HEK293T (cell line): Measurements from ENCODE around the gene GLYATL1B.

Source experiments
- ARNT ChIP-seq: fragments of 450-650 bp; IDR thresholded peaks from 2 replicates; pipeline ENCODE4 v1.6.1; 2017; ENCODE audit warnings: mild to moderate bottlenecking
- BHLHE40 ChIP-seq: fragments of 450-650 bp; IDR thresholded peaks from 2 replicates; pipeline ENCODE4 v1.6.1; 2016; ENCODE audit warnings: mild to moderate bottlenecking, moderate library complexity, borderline replicate concordance
- CTBP1 ChIP-seq: fragments of 450-650 bp; IDR thresholded peaks from 2 replicates; pipeline ENCODE4 v1.6.1; 2016; ENCODE audit warnings: borderline replicate concordance
- ELF4 ChIP-seq: fragments of 450-650 bp; IDR thresholded peaks from 2 replicates; pipeline ENCODE4 v1.6.1; 2017; ENCODE audit warnings: antibody characterized with exemption
- FOXA1 ChIP-seq: fragments of 450-650 bp; IDR thresholded peaks from 2 replicates; pipeline ENCODE4 v1.6.1; 2016; ENCODE audit warnings: mild to moderate bottlenecking
- FOXK2 ChIP-seq: fragments of 450-650 bp; IDR thresholded peaks from 2 replicates; pipeline ENCODE4 v1.6.1; 2016; ENCODE audit warnings: mild to moderate bottlenecking
- FOXM1 ChIP-seq: fragments of 450-650 bp; IDR thresholded peaks from 2 replicates; pipeline ENCODE4 v1.6.1; 2017; ENCODE audit warnings: mild to moderate bottlenecking, borderline replicate concordance
- HDGF ChIP-seq: fragments of 450-650 bp; IDR thresholded peaks from 2 replicates; pipeline ENCODE4 v1.6.1; 2017; ENCODE audit warnings: antibody characterized with exemption, borderline replicate concordance
- NFRKB ChIP-seq: fragments of 450-650 bp; IDR thresholded peaks from 2 replicates; pipeline ENCODE4 v1.6.1; 2016; ENCODE audit warnings: mild to moderate bottlenecking, moderate library complexity
- SP1 ChIP-seq: fragments of 450-650 bp; IDR thresholded peaks from 2 replicates; pipeline ENCODE4 v1.6.1; 2017
- SUZ12 ChIP-seq: fragments of 450-650 bp; IDR thresholded peaks from 2 replicates; pipeline ENCODE4 v1.6.1; 2016; ENCODE audit warnings: mild to moderate bottlenecking
- TARDBP ChIP-seq: fragments of 450-650 bp; IDR thresholded peaks from 2 replicates; pipeline ENCODE4 v1.6.1; 2016
- ZNF384 ChIP-seq: fragments of 450-650 bp; IDR thresholded peaks from 2 replicates; pipeline ENCODE4 v1.6.1; 2016

DNA sequence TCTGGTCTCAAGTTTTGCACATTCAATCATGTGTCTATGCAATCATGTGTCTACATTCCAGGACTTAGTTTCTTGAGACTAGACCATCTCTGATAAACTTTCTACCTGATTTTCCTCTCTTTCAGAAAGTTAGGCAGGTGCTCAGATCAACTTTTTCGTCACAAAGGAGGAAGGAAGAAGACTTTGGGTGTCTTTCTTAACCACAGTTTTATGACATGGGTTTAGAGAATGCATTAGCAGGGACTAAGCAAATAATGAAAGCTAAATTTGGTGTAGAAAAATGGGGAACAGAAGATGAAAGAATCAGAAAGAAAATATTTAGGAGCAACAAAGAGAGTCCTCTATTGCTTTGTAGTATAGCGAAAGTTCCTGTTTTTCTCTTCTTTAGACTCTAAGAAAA is 7.7 kb upstream of the GLYATL1B start:
- TF ChIP-seq ARNT (no peak), CTBP1 (no peak), ZNF384 (no peak), SUZ12 (no peak), HDGF (no peak), FOXA1 (no peak), SP1 (no peak), BHLHE40 (no peak), FOXM1 (no peak), TARDBP (no peak), FOXK2 (no peak), NFRKB (no peak), ELF4 (no peak)
